GM12874 (cell line): ENCODE data around the gene LMF2.

ENCODE experiments used
- TF ChIP-seq, protein P1 (sequence below): IDR thresholded peaks from 2 replicates; pipeline ENCODE4 v1.5.1; 2011; ENCODE audit warnings: low read depth, mild to moderate bottlenecking, control low read depth, low read length, moderate library complexity; ENCODE audit not compliant: insufficient read depth

The LMF2 gene

DNA sequence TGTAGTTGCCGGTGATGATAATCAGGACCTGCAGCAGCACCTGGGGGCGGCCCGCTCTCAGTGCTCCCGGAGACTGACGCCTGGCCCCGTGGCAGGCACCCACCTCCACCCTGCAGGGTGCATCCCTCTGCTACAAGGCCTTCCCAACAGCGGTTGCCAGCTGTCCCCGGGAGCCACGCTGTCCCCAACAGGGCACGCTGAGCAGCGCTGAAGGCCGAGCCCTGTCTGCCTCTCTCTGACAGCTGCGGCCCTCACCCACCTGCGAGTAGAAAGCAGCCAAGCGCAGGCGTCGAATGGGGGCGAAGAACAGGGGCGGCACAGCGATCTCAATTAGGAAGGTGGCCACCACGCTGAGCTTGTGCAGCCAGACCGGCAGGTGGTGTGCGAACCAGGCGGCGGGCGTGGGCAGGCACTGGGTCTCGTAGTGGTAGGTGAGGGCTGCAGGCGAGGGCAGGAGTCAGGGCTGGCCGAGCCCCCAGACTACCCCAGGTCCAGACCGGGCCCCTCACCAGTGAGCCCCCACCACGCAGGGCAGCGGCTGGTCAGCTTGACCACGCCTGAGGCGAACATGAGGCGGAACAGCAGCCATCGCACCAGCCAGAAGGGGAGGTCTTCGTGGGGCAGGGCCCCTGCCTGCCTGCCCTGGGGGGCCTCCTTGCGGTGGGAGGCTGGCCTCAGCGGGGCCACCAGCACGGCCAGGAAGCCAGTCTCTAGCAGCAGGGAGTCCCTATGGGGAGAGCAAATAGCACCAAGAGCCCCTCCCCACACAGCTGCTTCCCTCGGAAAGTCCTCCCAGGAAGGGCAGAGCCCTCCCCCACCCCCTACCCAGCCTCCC is 1.5 kb downstream of the LMF2 start:
- TF ChIP-seq, protein P1, sequence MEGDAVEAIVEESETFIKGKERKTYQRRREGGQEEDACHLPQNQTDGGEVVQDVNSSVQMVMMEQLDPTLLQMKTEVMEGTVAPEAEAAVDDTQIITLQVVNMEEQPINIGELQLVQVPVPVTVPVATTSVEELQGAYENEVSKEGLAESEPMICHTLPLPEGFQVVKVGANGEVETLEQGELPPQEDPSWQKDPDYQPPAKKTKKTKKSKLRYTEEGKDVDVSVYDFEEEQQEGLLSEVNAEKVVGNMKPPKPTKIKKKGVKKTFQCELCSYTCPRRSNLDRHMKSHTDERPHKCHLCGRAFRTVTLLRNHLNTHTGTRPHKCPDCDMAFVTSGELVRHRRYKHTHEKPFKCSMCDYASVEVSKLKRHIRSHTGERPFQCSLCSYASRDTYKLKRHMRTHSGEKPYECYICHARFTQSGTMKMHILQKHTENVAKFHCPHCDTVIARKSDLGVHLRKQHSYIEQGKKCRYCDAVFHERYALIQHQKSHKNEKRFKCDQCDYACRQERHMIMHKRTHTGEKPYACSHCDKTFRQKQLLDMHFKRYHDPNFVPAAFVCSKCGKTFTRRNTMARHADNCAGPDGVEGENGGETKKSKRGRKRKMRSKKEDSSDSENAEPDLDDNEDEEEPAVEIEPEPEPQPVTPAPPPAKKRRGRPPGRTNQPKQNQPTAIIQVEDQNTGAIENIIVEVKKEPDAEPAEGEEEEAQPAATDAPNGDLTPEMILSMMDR = no peak

DNA sequence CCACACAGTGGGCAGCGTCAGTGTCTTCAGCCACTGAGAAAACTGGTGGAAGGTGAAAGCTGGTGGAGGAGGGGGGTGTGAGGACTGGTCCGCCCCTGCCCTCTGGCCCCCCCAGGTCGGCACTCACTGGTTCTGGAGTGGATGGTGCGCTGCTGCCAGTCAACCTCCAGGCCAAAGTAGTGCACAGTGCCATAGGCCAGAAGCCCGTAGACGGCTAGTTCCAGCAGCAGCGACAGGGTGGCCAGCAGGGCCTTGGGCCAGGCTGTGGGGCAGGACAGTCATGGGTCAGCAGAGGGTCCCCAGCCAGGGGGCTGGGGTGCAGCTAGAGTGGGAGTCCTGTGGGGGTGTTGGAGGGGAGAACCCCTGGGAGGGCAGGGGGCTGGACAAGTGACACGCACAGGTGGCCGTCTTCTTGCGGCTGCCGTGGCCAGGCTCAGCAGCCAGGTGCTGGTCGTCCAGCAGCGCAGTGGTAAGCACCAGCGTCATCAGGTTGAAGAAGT is 2.2 kb downstream of the LMF2 start:
- TF ChIP-seq, protein P1 = no peak

DNA sequence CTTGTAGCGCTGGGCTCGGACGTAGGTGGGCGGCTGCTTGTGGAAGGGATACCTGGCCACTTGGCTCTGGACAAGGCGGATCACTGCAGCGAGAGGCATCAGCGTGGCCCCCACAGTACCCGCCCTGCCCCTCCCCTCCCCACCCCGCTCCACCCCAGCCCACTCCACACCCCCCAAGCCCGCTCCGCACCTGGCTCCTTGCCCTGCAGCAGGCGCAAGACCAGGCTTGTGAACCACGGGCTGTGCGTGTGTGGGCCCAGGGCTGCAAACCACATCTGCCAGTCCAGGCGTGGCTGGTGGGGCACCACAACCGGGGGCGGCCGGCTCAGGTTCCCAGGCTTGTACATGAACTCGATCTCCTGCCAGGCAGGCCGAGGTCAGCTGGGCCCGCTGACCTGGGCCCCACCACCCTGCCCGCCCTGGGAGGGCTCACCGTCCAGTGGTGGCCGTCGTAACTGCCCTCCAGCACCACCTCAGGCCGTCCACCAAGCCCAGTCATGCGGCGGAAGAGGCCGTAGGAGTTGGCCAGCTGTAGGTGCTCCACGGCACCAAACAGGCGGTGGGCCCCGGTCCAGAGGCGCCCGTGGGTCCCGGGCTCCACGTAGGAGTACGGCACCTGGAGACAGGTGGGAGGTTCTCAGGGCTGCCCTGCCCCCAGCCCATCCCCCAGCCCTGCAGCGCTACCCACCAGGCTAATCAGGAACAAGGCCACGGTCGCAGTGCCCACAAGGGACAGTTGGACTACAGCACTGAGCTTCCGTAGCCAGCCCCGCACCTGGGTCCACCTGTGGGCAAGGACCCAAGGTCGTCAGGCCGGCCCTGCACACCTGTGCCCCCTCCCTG is 2.9 kb downstream of the LMF2 start:
- TF ChIP-seq, protein P1 = no peak

DNA sequence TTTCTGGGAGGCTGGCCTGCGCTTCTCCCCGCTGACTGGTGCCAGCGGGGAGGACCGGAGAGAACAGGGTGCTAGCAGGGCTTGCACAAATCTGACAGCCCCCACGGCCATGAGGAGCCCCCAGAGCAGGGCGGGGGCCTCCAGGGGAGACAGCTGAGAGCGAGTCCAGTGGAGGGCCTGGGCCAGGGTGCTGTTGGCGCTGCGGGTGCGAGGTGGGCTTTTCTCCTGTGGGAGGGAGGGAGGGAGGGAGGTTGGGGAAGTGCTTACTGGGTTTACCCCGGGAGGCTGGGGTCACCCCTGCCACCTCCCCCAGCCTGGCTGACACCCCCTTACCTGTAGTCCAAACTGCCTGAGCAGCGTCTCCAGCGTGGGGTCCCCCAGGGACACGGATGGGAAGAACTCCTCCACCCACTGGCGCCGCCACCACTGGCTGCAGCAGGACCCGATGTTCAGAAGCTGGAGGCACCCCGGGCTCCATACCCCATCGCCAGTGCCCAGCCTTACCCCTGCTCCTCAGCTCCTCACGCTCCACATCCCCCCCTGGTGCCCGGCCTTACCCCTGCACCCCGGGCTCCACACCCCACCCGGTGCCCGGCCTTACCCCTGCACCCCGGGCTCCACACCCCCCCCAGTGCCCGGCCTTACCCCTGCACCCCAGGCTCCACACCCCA is 3.9 kb downstream of the LMF2 start:
- TF ChIP-seq, protein P1 = no peak

DNA sequence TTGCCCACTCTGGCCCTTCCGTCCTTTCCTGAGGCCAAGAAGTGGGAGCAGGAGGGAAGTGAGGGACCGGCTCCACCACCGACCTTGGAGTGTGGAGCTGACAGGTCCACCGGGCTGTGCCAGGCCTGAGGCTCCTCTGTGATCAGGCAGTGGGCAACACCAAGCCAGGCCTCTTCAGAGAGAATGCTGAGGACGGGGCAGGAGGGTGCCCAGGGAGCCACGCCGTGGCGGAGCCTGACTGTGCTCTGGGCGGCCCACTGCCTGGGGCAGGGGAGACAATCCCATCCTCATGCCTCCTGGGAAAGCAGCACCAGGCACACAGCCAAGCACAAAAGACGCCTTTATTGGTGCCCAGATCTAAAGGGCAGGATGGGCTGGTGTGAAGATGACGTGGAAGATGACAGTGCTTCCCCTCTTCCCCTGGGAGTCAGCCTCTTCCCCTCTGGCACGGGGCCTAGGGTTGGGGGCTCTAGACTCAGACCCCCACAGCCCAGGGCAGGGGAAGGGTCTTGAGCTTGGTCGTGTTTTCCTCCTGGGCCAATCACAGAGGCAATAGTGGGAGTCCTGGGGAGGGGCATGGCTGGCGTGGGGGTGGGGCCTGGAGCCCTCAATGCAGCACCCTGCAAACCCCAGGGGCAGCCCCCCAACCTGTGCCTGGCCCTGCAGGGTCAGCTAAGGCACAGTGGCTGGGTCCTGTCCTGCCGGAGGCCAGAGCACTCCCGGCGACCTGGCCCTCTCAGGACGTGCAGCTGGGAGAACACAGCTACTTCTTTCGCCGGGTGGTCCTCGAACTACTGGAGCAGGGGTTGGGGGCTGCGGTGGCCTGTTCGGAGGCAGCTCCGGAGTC is 4.7 kb downstream of the LMF2 start:
- TF ChIP-seq, protein P1 = no peak

DNA sequence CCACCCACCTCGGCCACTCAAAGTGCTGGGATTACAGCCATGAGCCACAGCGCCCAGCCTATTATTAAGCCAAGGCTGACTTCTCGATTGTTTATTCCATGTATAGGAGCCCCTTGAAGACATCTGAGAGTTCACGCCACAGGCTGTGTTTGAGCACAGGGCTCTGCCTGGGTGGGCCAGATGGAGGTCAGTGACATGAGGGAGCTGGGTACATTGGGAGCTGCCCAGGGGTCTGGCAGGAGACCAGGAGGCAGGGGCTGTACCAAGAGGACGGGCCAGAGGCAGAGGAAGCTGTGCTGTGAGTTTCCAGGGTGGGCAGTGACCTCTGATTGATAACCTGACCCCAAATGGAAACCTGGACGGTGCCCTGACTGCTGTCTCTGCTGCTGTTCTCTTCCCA is 5.4 kb downstream of the LMF2 start:
- TF ChIP-seq, protein P1 = no peak
